ENCODE results near the gene ACSL1.

The ACSL1 gene

GRCh38 chr4:184731056-184731455 is 94.7 kb downstream of the ACSL1 start:
- Histone ChIP-seq H3K4me3 (replicated peaks; ENCODE audit: insufficient read depth, low read length) (no peak overlapping the region), H3K27me3 (ENCODE audit: insufficient read depth, poor library complexity, severe bottlenecking) (no peaks in the 10 kb centered on the region), H3K27ac (replicated peaks) (no peak overlapping the region)
- TF ChIP-seq POLR2AphosphoS5 (IDR thresholded peaks at IDR 0.05; ENCODE audit: low read depth): no peak
- no peak for DNase-seq (ENCODE audit: low read depth in 1 of 2, low spot score in 1 of 2)

GRCh38 chr4:184729946-184730345 is 95.8 kb downstream of the ACSL1 start:
- no peak overlapping the region for H3K4me3 ChIP-seq (replicated peaks; ENCODE audit: insufficient read depth, low read length)
- DNase-seq (ENCODE audit: low read depth in 1 of 2, low spot score in 1 of 2): no peak
- no peaks in the 10 kb centered on the region for H3K27me3 ChIP-seq (ENCODE audit: insufficient read depth, poor library complexity, severe bottlenecking)
- no peak for TF ChIP-seq CTCF (IDR thresholded peaks at IDR 0.05; ENCODE audit: insufficient read depth, low read length)
- no peak for TF ChIP-seq SPI1 (IDR thresholded peaks at IDR 0.05; ENCODE audit: borderline replicate concordance, low read depth)
- TF ChIP-seq, protein P1, sequence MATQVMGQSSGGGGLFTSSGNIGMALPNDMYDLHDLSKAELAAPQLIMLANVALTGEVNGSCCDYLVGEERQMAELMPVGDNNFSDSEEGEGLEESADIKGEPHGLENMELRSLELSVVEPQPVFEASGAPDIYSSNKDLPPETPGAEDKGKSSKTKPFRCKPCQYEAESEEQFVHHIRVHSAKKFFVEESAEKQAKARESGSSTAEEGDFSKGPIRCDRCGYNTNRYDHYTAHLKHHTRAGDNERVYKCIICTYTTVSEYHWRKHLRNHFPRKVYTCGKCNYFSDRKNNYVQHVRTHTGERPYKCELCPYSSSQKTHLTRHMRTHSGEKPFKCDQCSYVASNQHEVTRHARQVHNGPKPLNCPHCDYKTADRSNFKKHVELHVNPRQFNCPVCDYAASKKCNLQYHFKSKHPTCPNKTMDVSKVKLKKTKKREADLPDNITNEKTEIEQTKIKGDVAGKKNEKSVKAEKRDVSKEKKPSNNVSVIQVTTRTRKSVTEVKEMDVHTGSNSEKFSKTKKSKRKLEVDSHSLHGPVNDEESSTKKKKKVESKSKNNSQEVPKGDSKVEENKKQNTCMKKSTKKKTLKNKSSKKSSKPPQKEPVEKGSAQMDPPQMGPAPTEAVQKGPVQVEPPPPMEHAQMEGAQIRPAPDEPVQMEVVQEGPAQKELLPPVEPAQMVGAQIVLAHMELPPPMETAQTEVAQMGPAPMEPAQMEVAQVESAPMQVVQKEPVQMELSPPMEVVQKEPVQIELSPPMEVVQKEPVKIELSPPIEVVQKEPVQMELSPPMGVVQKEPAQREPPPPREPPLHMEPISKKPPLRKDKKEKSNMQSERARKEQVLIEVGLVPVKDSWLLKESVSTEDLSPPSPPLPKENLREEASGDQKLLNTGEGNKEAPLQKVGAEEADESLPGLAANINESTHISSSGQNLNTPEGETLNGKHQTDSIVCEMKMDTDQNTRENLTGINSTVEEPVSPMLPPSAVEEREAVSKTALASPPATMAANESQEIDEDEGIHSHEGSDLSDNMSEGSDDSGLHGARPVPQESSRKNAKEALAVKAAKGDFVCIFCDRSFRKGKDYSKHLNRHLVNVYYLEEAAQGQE (IDR thresholded peaks at IDR 0.05; ENCODE audit: insufficient replicate concordance, low read depth): no peak
- TF ChIP-seq POLR2AphosphoS5 (IDR thresholded peaks at IDR 0.05; ENCODE audit: low read depth): no peak
- no peak for TF ChIP-seq GABPA (IDR thresholded peaks at IDR 0.05; ENCODE audit: low read depth)
- no peak overlapping the region for H3K27ac ChIP-seq (replicated peaks)

DNA sequence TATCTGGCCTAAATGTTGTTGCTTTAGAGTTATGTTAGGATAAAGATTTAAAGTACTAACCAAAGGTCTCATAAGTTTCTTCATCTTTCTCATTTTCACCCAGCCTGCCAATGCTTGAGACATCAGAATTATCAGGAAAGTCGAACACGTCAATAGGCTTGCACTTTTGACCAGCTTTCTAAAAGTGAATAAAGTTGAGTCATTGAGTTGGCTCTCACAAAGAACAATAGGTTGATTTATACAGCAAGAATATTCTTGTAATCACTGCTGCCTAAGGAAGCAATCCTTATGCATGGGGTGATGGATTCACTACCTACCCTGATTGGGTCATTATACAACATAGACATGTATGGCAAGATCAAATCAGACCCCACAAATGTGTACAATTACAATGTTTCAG is 96.9 kb downstream of the ACSL1 start:
- H3K27ac ChIP-seq (replicated peaks): no peak overlapping the region
- no peaks in the 10 kb centered on the region for H3K27me3 ChIP-seq (ENCODE audit: insufficient read depth, poor library complexity, severe bottlenecking)
- no peak for DNase-seq (ENCODE audit: low read depth in 1 of 2, low spot score in 1 of 2)
- TF ChIP-seq GABPA (IDR thresholded peaks at IDR 0.05; ENCODE audit: low read depth): no peak
- TF ChIP-seq, protein P1 (IDR thresholded peaks at IDR 0.05; ENCODE audit: insufficient replicate concordance, low read depth): no peak
- TF ChIP-seq POLR2AphosphoS5 (IDR thresholded peaks at IDR 0.05; ENCODE audit: low read depth): no peak
- no peak for TF ChIP-seq SPI1 (IDR thresholded peaks at IDR 0.05; ENCODE audit: borderline replicate concordance, low read depth)
- TF ChIP-seq CTCF (IDR thresholded peaks at IDR 0.05; ENCODE audit: insufficient read depth, low read length): no peak
- no peak overlapping the region for H3K4me3 ChIP-seq (replicated peaks; ENCODE audit: insufficient read depth, low read length)

- H3K27ac ChIP-seq (replicated peaks): no peak overlapping the region
- H3K4me3 ChIP-seq (replicated peaks; ENCODE audit: insufficient read depth, low read length): no peak overlapping the region
- no peaks in the 10 kb centered on the region for H3K27me3 ChIP-seq (ENCODE audit: insufficient read depth, poor library complexity, severe bottlenecking)
- TF ChIP-seq, protein P1 (IDR thresholded peaks at IDR 0.05; ENCODE audit: insufficient replicate concordance, low read depth): no peak
- no peak for TF ChIP-seq POLR2AphosphoS5 (IDR thresholded peaks at IDR 0.05; ENCODE audit: low read depth)
- no peak for TF ChIP-seq GABPA (IDR thresholded peaks at IDR 0.05; ENCODE audit: low read depth)
- TF ChIP-seq CTCF (IDR thresholded peaks at IDR 0.05; ENCODE audit: insufficient read depth, low read length): no peak
- TF ChIP-seq SPI1 (IDR thresholded peaks at IDR 0.05; ENCODE audit: borderline replicate concordance, low read depth): peak; percentile 83
- DNase-seq (ENCODE audit: low read depth in 1 of 2, low spot score in 1 of 2): no peak
These were observed 98.3 kb downstream of the ACSL1 start for GRCh38 chr4:184727430-184727829.

Data from HL-60 (cell line).